ENCODE measurements around the gene PATL1.

- TF ChIP-seq POLR2A (IDR thresholded peaks at IDR 0.05) = no peak
- TF ChIP-seq, protein P1, sequence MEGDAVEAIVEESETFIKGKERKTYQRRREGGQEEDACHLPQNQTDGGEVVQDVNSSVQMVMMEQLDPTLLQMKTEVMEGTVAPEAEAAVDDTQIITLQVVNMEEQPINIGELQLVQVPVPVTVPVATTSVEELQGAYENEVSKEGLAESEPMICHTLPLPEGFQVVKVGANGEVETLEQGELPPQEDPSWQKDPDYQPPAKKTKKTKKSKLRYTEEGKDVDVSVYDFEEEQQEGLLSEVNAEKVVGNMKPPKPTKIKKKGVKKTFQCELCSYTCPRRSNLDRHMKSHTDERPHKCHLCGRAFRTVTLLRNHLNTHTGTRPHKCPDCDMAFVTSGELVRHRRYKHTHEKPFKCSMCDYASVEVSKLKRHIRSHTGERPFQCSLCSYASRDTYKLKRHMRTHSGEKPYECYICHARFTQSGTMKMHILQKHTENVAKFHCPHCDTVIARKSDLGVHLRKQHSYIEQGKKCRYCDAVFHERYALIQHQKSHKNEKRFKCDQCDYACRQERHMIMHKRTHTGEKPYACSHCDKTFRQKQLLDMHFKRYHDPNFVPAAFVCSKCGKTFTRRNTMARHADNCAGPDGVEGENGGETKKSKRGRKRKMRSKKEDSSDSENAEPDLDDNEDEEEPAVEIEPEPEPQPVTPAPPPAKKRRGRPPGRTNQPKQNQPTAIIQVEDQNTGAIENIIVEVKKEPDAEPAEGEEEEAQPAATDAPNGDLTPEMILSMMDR (IDR thresholded peaks at IDR 0.05) = peak in 3 of 12 donors; percentile 12 to 22 (median 20)
These were observed 468 bp downstream of the PATL1 start for GRCh38 chr11:59668188-59668949.
